ENCODE results near the gene ARL4C. TPM values are rescaled to one million over a fixed set of nuclear protein-coding genes. Genes with fewer than 3 reads are reported as not detected.
A peak's percentile ranks its signal among the peaks of the same experiment; 100 is the strongest.

The ARL4C gene
- total RNA-seq, 2 experiments from 2014 or later = 27.2 to 32.8 TPM

DNA sequence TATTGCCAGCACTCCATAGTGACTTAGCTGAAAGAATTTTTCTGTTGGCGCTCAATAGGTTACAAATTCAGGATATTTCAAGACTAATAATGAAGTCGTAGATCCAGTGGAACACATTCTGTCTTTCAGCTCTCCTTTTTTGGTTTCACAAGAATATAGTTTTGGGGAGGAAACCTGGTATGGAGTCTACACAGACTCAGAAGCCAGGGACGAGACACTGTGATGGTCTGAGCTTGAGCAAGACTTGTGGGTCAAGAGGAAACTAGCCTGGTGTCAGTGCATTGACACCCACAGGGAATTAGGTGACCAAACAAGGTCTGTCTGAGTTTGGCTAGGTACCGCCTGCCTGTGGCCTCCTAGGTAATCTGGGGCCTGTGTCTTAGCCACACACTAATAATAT is 26.9 kb downstream of the ARL4C start:
- ChIA-PET POLR2A (no interaction called here), CTCF (interaction anchor here (0.7 to 1.7 kb wide), 4 partner anchors 15 to 212 kb away, joined by 3 to 5 read pairs (median 4); no protein-coding TSS in a partner anchor)
- no peaks in the 10 kb centered on the region for H3K36me3 Mint-ChIP-seq (ENCODE audit: low read depth)
- intact Hi-C loops (cut with DNase I, micrococcal nuclease) = no loop called here
- DNase-seq = no peak
- H3K27ac Mint-ChIP-seq = peak overlapping the region; percentile 47
- no peak overlapping the region for H3K4me3 Mint-ChIP-seq
- no peak for ATAC-seq
- H3K4me1 Mint-ChIP-seq = peaks cover 50% of the 10 kb centered on the region
- H3K9me3 Mint-ChIP-seq (ENCODE audit: low read depth) = no peaks in the 10 kb centered on the region
- no peaks in the 10 kb centered on the region for H3K27me3 Mint-ChIP-seq

DNA sequence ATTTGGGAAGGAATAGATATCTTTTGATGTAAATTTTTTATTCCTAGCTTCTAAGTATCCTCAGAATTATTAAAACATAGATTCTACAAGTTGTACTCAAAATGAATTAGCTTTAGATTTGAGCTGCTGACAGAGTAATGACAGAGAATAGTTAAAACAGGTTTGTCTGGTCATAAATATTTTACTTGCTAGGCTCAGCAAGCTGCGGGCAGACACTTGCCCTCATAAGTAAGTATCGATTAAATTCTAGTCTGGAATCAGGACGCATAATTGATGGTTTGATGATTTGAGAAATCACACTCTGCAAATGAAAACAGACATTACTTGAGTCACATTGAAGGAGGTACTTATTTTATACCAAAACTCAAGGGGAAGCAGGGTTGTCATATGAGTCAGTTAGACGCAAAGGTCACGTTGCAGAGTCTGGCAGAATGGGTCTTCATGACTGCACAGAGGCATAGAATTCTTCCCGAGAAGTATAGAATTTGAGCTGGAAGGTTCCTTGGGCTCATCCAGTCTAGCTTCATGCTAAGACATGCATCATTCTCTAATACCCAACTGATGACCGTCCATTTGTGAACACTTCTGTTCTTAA is 27.5 kb downstream of the ARL4C start:
- Mint-ChIP-seq H3K9me3 (ENCODE audit: low read depth) (peaks cover 1% of the 10 kb centered on the region), H3K36me3 (ENCODE audit: low read depth) (no peaks in the 10 kb centered on the region), H3K27me3 (no peaks in the 10 kb centered on the region), H3K4me3 (no peak overlapping the region), H3K4me1 (peaks cover 50% of the 10 kb centered on the region), H3K27ac (peak overlapping the region; percentile 47)
- intact Hi-C loops (cut with DNase I, micrococcal nuclease) = no loop called here
- POLR2A ChIA-PET = no interaction called here
- DNase-seq (peak; percentile 53), ATAC-seq (peak; percentile 96)
- CTCF ChIA-PET = interaction anchor here (0.7 to 1.7 kb wide), 3 partner anchors 16 to 180 kb away, joined by 3 to 5 read pairs (median 3); no protein-coding TSS in a partner anchor

GRCh38 chr2:234468503-234468902 is 28.4 kb downstream of the ARL4C start:
- ChIA-PET POLR2A (no interaction called here), CTCF (interaction anchor here (0.6 to 1.7 kb wide), 3 partner anchors 14 to 17 kb away, joined by 3 read pairs; no protein-coding TSS in a partner anchor)
- no peak overlapping the region for H3K27ac Mint-ChIP-seq
- no peak overlapping the region for H3K4me3 Mint-ChIP-seq
- ATAC-seq (no peak), DNase-seq (no peak)
- intact Hi-C loops (cut with DNase I, micrococcal nuclease) = no loop called here
- peaks cover 1% of the 10 kb centered on the region for H3K9me3 Mint-ChIP-seq (ENCODE audit: low read depth)
- no peaks in the 10 kb centered on the region for H3K36me3 Mint-ChIP-seq (ENCODE audit: low read depth)
- H3K27me3 Mint-ChIP-seq = no peaks in the 10 kb centered on the region
- peaks cover 52% of the 10 kb centered on the region for H3K4me1 Mint-ChIP-seq

DNA sequence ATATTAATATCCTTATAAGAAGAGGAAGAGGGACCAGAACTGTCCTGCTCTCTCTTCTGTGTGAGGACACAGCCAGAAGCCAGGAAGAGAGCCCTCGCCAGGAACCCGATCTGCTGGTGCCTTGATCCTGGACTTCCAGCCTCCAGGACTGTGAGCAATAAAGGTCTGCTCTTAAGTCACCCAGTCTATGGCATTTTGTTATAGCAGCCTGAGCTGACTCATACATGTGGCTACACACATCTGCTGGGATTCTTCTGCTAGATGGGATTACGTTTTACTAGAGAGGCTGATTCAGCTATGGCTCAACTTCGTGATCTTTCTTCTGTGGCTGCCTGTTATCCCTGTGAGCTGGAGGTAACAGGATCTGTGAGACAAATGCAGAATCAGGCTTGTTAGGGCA is 29.6 kb downstream of the ARL4C start:
- Mint-ChIP-seq H3K4me3 (no peak overlapping the region), H3K27me3 (no peaks in the 10 kb centered on the region), H3K4me1 (peaks cover 64% of the 10 kb centered on the region), H3K27ac (no peak overlapping the region), H3K36me3 (ENCODE audit: low read depth) (no peaks in the 10 kb centered on the region), H3K9me3 (ENCODE audit: low read depth) (peaks cover 1% of the 10 kb centered on the region)
- DNase-seq (no peak), ATAC-seq (no peak)
- ChIA-PET POLR2A (interaction anchor here (0.6 kb wide), 1 partner anchor 174 kb away, joined by 3 read pairs; no protein-coding TSS in a partner anchor), CTCF (interaction anchor here (1.2 to 1.5 kb wide), 2 partner anchors 13 to 177 kb away, joined by 3 to 4 read pairs; no protein-coding TSS in a partner anchor)
- intact Hi-C loops (cut with DNase I, micrococcal nuclease) = no loop called here

- H3K27ac Mint-ChIP-seq = peak overlapping the region; percentile 81
- H3K36me3 Mint-ChIP-seq (ENCODE audit: low read depth) = no peaks in the 10 kb centered on the region
- peak overlapping the region; percentile 56 for H3K4me3 Mint-ChIP-seq
- POLR2A ChIA-PET = interaction anchor here (0.7 to 1.2 kb wide), 5 partner anchors 13 to 172 kb away, joined by 3 to 7 read pairs (median 5); no protein-coding TSS in a partner anchor
- intact Hi-C loops (cut with DNase I, micrococcal nuclease) = loop anchor here (1.0 to 5.0 kb wide), 7 partner anchors 9 to 172 kb away; no protein-coding TSS in a partner anchor
- H3K9me3 Mint-ChIP-seq (ENCODE audit: low read depth) = peaks cover 1% of the 10 kb centered on the region
- no peaks in the 10 kb centered on the region for H3K27me3 Mint-ChIP-seq
- peaks cover 77% of the 10 kb centered on the region for H3K4me1 Mint-ChIP-seq
- DNase-seq (no peak), ATAC-seq (peak; percentile 77)
- CTCF ChIA-PET = interaction anchor here (0.7 to 2.2 kb wide), 8 partner anchors 10 to 329 kb away, joined by 3 to 7 read pairs (median 4); no protein-coding TSS in a partner anchor
Measured at GRCh38 chr2:234464291-234464645, 32.6 kb downstream of the ARL4C start.

DNA sequence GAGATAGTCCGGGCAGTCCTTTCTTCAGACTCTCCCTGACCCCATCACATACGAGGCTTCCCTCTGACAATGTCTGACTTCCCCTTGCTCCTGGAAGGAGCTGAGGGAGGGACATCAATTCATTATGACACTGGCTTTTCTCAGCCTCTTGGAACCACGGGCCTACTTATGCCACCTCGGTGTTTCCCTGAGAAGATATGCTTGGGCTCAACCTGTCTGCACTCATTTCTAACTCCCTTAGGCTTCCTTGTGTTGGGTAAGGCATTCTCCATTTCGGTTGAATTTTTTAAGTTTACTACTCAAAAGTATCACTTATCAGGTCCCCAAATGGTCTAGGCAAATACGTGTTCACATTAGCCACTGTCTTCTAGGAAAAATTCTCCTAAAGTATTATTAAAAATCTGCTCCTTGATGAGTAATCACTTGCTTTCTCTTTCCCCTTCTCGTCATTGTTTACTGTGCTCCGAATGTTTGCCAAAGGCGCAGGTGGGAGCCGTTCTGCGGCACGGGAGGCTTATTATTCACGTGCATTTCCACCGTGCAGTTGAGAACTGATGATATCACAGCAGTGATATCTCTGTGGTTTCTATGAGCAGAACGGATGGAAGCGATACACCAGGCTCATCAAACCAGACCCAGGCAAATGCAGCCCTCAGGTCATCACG is 33.1 kb downstream of the ARL4C start:
- ATAC-seq (peak; percentile 82), DNase-seq (peak; percentile 85)
- ChIA-PET POLR2A (interaction anchor here (0.7 to 1.2 kb wide), 5 partner anchors 12 to 172 kb away, joined by 3 to 7 read pairs (median 5); no protein-coding TSS in a partner anchor), CTCF (interaction anchor here (0.7 to 2.2 kb wide), 7 partner anchors 10 to 328 kb away, joined by 3 to 7 read pairs (median 5); no protein-coding TSS in a partner anchor)
- H3K27me3 Mint-ChIP-seq = no peaks in the 10 kb centered on the region
- peak overlapping the region; percentile 56 for H3K4me3 Mint-ChIP-seq
- no peaks in the 10 kb centered on the region for H3K36me3 Mint-ChIP-seq (ENCODE audit: low read depth)
- peaks cover 1% of the 10 kb centered on the region for H3K9me3 Mint-ChIP-seq (ENCODE audit: low read depth)
- peak overlapping the region; percentile 81 for H3K27ac Mint-ChIP-seq
- intact Hi-C loops (cut with DNase I, micrococcal nuclease) = loop anchor here (1.0 to 5.0 kb wide), 7 partner anchors 8 to 171 kb away; no protein-coding TSS in a partner anchor
- H3K4me1 Mint-ChIP-seq = peaks cover 76% of the 10 kb centered on the region

DNA sequence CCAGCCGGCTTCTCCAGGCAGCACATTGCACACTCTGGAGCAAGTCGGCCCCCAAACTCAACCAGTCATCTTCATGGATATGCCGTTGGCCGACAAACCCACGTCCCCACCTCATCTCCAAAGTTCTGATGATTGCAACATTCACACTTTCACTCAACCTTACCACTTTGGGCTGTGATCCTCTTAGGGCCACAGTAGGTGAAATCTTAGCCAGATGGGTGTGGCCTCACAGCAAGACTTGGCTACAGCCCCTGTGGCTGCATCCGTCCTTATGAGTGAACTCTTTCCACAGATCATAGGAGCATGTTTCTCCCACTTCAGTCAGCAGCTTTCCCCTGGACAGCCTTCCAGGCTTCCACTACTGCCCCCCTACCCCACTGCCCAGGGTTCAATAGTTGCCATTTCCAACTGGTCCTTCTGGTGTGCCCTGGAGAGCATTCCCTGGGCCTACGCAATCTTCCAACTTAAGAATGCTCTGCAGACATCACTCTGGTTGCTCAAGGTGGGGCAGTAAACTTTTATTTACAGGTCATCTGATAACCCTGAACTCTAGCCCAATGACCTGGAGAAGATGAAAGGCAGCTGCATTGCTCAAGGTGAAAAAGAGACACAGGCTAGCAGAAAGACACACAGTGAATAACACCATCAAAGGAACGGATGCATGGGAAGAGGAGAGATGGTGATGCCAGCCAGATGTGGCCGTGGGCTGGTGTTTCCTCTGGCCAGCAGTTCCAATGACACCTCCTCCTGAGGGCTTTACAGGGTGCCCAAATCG is 34.5 kb downstream of the ARL4C start:
- no peak for DNase-seq
- CTCF ChIA-PET = interaction anchor here (0.8 kb wide), 1 partner anchor 91 kb away, joined by 3 read pairs; no protein-coding TSS in a partner anchor
- peak; percentile 17 for ATAC-seq
- Mint-ChIP-seq H3K27me3 (no peaks in the 10 kb centered on the region), H3K4me3 (no peak overlapping the region), H3K9me3 (ENCODE audit: low read depth) (peaks cover 11% of the 10 kb centered on the region), H3K36me3 (ENCODE audit: low read depth) (peaks cover 3% of the 10 kb centered on the region), H3K27ac (peak overlapping the region; percentile 24), H3K4me1 (peaks cover 80% of the 10 kb centered on the region)
- intact Hi-C loops (cut with DNase I, micrococcal nuclease) = loop anchor here in 1 of 2 experiments (5.0 kb wide), 1 partner anchor 40 kb away; no protein-coding TSS in a partner anchor
- POLR2A ChIA-PET = no interaction called here

DNA sequence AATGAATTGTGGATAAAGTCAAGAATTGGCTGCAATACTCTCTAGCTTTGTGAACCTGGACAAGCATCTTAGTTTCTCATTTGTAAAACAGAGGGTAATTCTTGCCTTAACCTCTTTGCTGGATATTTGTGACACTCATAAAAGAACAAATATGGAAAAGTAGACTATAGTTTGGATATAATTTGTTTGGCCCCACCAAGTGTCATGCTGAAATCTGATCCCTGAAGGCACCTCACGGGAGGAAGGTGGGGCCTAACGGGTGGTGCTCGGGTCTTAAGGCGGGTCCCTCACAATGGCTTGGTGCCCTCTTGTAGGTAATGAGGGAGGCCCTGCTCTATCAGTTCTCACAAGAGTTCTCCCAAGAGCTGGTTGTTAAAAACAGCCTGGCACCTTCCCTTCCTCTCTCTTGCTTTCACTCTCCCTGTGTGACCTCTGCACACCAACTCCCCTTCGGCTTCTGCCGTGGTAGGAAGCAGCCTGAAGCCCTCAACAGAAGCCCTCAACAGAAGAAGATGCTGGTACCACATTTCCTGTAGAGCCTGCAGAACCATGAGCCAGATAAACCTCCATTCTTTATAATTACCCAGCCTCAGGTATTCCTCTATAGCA is 37.4 kb downstream of the ARL4C start:
- no peaks in the 10 kb centered on the region for H3K27me3 Mint-ChIP-seq
- H3K27ac Mint-ChIP-seq = no peak overlapping the region
- intact Hi-C loops (cut with DNase I, micrococcal nuclease) = loop anchor here in 1 of 2 experiments (5.0 kb wide), 1 partner anchor 37 kb away; no protein-coding TSS in a partner anchor
- H3K36me3 Mint-ChIP-seq (ENCODE audit: low read depth) = peaks cover 3% of the 10 kb centered on the region
- H3K4me3 Mint-ChIP-seq = no peak overlapping the region
- ChIA-PET POLR2A (no interaction called here), CTCF (interaction anchor here (0.9 to 1.7 kb wide), 5 partner anchors 13 to 208 kb away, joined by 3 to 12 read pairs (median 3); no protein-coding TSS in a partner anchor)
- H3K9me3 Mint-ChIP-seq (ENCODE audit: low read depth) = peaks cover 11% of the 10 kb centered on the region
- H3K4me1 Mint-ChIP-seq = peaks cover 80% of the 10 kb centered on the region
- ATAC-seq (no peak), DNase-seq (no peak)

DNA sequence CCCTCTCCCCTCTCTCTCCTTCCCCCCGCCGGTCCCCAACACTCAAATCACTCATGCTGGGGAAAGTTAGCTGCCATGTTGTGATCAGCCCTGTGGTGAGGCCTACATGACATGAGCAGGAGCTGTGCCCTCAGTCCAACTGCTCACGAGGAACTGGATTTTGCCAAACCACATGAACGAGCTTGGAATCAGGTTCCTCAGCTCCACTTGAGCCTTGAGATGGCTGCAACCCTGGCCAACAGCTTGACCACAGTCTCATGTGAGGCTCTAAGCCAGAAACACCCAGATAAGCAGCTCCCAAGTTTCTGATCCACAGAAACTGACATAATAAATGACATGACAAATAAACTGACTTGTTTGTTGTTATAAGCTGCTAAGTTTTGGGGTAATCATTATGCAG is 38.4 kb downstream of the ARL4C start:
- ChIA-PET CTCF (interaction anchor here (0.9 to 1.7 kb wide), 5 partner anchors 12 to 207 kb away, joined by 3 to 12 read pairs (median 4); no protein-coding TSS in a partner anchor), POLR2A (no interaction called here)
- intact Hi-C loops (cut with DNase I, micrococcal nuclease) = no loop called here
- H3K4me1 Mint-ChIP-seq = peaks cover 72% of the 10 kb centered on the region
- peaks cover 3% of the 10 kb centered on the region for H3K36me3 Mint-ChIP-seq (ENCODE audit: low read depth)
- H3K27ac Mint-ChIP-seq = peak overlapping the region; percentile 22
- ATAC-seq (no peak), DNase-seq (no peak)
- no peaks in the 10 kb centered on the region for H3K27me3 Mint-ChIP-seq
- peaks cover 11% of the 10 kb centered on the region for H3K9me3 Mint-ChIP-seq (ENCODE audit: low read depth)
- no peak overlapping the region for H3K4me3 Mint-ChIP-seq

- H3K27ac Mint-ChIP-seq = no peak overlapping the region
- DNase-seq (no peak), ATAC-seq (no peak)
- ChIA-PET POLR2A (no interaction called here), CTCF (no interaction called here)
- intact Hi-C loops (cut with DNase I, micrococcal nuclease) = no loop called here
- peaks cover 11% of the 10 kb centered on the region for H3K9me3 Mint-ChIP-seq (ENCODE audit: low read depth)
- H3K4me1 Mint-ChIP-seq = peaks cover 70% of the 10 kb centered on the region
- no peak overlapping the region for H3K4me3 Mint-ChIP-seq
- H3K36me3 Mint-ChIP-seq (ENCODE audit: low read depth) = peaks cover 4% of the 10 kb centered on the region
- no peaks in the 10 kb centered on the region for H3K27me3 Mint-ChIP-seq
Measured at GRCh38 chr2:234457421-234457820, 39.5 kb downstream of the ARL4C start.
